ENCODE data around the gene PPP1R36. TPM values are rescaled to one million over a fixed set of nuclear protein-coding genes. Genes with fewer than 3 reads are reported as not detected.
A peak's percentile ranks its signal among the peaks of the same experiment; 100 is the strongest.

PPP1R36 gene
- total RNA-seq, 6 experiments from 2014 or later: 0.20 to 0.81 (median 0.27) TPM

DNA sequence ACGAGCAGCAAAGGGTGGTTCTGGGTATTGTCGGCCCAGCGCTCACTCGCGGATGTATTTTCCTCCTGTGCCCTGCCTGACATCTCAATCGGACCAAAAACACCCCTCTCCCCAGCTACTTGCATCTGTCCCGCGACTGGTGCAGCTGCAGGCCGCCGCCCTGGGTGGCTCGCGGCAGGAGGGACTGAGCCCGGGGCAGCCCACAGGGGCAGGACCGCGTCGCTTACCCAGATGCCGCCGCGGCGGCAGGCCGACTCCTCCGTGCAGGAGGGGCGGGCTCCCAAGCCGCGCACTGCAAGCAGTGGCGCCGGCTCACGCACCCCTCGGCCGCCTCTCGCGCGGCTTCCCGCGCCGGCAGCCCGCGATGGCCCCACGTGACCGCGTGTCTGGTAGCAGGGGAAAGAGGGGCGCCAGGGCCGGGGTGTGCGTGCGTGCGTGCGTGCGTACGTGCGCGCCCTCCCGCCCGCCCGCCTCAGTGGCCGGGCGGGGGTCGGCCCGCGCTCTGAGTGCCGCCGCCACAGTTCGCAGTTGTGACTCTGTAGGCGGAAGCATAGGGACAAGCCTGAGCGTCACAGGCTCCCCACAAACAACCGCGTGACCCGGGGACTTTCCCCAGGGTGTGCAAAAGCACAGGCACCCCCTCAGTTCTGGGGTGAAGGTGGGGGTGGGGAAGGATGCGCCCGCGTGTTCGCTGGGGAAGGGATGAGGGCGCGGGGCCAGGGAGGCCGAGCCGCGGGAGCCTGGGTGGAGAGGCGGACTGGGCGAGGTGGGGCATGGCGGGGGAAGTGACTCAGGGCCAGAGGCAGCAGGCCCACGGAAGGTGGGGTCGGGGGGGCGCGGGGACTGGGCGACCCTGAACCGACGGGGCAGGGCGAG lies 46.1 kb upstream of the PPP1R36 start, which contains the start of gene ZBTB25:
ZBTB25 (minus strand) TSS at position 405 of the 876 bp plus-strand sequence. CDS start 13,305 bp downstream, outside the sequence.
- peak within 1 kb of the TSS; percentile 99 for H3K27ac Mint-ChIP-seq

DNA sequence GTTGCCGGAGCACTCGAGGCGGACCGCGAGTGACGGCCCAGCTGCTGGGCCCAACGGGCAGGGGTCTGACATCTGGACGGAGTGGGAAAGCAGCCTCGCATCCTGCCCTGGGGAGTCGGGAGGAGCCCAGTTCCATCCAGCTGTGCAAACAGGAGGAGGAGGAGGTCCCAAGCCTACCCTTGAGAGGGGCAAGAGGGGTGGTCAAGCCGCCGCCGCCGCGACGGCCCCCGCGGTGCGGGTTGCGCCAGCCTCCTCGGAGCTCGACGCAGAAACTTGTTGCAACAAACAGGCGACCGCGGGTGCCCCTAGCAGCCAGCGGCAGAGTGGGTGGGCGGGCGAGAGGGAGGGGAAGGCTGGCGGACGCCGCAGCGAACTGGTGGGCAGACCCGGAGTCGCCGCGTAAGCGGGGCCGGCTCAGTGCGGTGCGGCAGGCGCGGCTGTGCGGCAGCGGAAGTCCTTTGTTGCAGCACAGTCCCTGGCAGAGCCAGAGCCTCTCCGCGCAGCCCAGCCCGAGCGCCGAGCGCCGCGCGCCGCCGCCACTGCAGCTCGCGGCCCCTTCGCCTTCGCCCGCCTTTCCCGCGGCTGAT lies 45.4 kb upstream of the PPP1R36 start, which contains the start of gene ZBTB1:
ZBTB1 (plus strand) TSS at position 461 of the 587 bp plus-strand sequence. CDS start 16,735 bp downstream, outside the sequence.
- no peaks in the 10 kb centered on the region for H3K9me3 Mint-ChIP-seq
- peaks cover 10% of the 10 kb centered on the region for H3K36me3 Mint-ChIP-seq (ENCODE audit: low read depth)
- H3K4me3 Mint-ChIP-seq: peak within 1 kb of the TSS; percentile 95
- TF ChIP-seq, protein P1, sequence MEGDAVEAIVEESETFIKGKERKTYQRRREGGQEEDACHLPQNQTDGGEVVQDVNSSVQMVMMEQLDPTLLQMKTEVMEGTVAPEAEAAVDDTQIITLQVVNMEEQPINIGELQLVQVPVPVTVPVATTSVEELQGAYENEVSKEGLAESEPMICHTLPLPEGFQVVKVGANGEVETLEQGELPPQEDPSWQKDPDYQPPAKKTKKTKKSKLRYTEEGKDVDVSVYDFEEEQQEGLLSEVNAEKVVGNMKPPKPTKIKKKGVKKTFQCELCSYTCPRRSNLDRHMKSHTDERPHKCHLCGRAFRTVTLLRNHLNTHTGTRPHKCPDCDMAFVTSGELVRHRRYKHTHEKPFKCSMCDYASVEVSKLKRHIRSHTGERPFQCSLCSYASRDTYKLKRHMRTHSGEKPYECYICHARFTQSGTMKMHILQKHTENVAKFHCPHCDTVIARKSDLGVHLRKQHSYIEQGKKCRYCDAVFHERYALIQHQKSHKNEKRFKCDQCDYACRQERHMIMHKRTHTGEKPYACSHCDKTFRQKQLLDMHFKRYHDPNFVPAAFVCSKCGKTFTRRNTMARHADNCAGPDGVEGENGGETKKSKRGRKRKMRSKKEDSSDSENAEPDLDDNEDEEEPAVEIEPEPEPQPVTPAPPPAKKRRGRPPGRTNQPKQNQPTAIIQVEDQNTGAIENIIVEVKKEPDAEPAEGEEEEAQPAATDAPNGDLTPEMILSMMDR (IDR thresholded peaks at IDR 0.05): no peak
- H3K4me1 Mint-ChIP-seq (ENCODE audit: low read depth): peaks cover 73% of the 10 kb centered on the region
- 0 out of 2 replicates have a peak, but pooled peaks cover 3% of the 10 kb centered on the region for H3K27me3 Mint-ChIP-seq (ENCODE audit: insufficient read depth)
- peak; percentile 84 for DNase-seq
- peak within 1 kb of the TSS; percentile 99 for H3K27ac Mint-ChIP-seq

More for the DNA sequence above, 46.1 kb upstream of the PPP1R36 start, which contains the start of gene ZBTB25:
- Mint-ChIP-seq H3K4me1 (ENCODE audit: low read depth) (peaks cover 66% of the 10 kb centered on the region), H3K4me3 (peak within 1 kb of the TSS; percentile 95), H3K9me3 (no peaks in the 10 kb centered on the region), H3K27me3 (ENCODE audit: insufficient read depth) (0 out of 2 replicates have a peak, but pooled peaks cover 3% of the 10 kb centered on the region), H3K36me3 (ENCODE audit: low read depth) (peaks cover 10% of the 10 kb centered on the region)
- TF ChIP-seq, protein P1 (IDR thresholded peaks at IDR 0.05): peak; percentile 6; the same call in 1 of the 2 replicates
- DNase-seq: peak; percentile 89

- 0 out of 2 replicates have a peak, but pooled peaks cover 3% of the 10 kb centered on the region for H3K27me3 Mint-ChIP-seq (ENCODE audit: insufficient read depth)
- H3K4me1 Mint-ChIP-seq (ENCODE audit: low read depth): peaks cover 74% of the 10 kb centered on the region
- peak overlapping the region; percentile 99 for H3K27ac Mint-ChIP-seq
- H3K4me3 Mint-ChIP-seq: peak overlapping the region; percentile 95
- peaks cover 10% of the 10 kb centered on the region for H3K36me3 Mint-ChIP-seq (ENCODE audit: low read depth)
- TF ChIP-seq, protein P1 (IDR thresholded peaks at IDR 0.05): no peak; the same call in 1 of the 2 replicates
- DNase-seq: peak; percentile 81
- no peaks in the 10 kb centered on the region for H3K9me3 Mint-ChIP-seq
Observed at GRCh38 chr14:64504897-64505794, 44.6 kb upstream of the PPP1R36 start.

GRCh38 chr14:64506721-64507120 lies 43.0 kb upstream of the PPP1R36 start:
- peaks cover 74% of the 10 kb centered on the region for H3K4me1 Mint-ChIP-seq (ENCODE audit: low read depth)
- H3K36me3 Mint-ChIP-seq (ENCODE audit: low read depth): peaks cover 10% of the 10 kb centered on the region
- no peak for DNase-seq
- H3K4me3 Mint-ChIP-seq: peak overlapping the region; percentile 95
- H3K27ac Mint-ChIP-seq: peak overlapping the region; percentile 96
- H3K9me3 Mint-ChIP-seq: no peaks in the 10 kb centered on the region
- TF ChIP-seq, protein P1 (IDR thresholded peaks at IDR 0.05): no peak
- H3K27me3 Mint-ChIP-seq (ENCODE audit: insufficient read depth): 0 out of 2 replicates have a peak, but pooled peaks cover 3% of the 10 kb centered on the region

Measured in HFFc6 (cell line).